Upper lobe of right lung (tissue), 1 donor: ENCODE data around the gene STX2. TPM values are rescaled to one million over a fixed set of nuclear protein-coding genes. Genes with fewer than 3 reads are reported as not detected.
A peak's percentile ranks its signal among the peaks of the same experiment; 100 is the strongest.

Source experiments
- ATAC-seq: fragments of 200-7000 bp; cut with Tn5 transposase; one replicate; pipeline ENCODE4 v1.9.1; 2020; ENCODE audit warnings: mild to moderate bottlenecking, moderate library complexity
- DNase-seq: peaks from one replicate; pipeline ENCODE4 v3.0.0-alpha.2; 2020
- H3K27ac ChIP-seq: fragments of 200-600 bp; one replicate; pipeline ENCODE4 v1.8.0; 2022
- H3K27me3 ChIP-seq: fragments of 200-600 bp; one replicate; pipeline ENCODE4 v1.8.0; 2022; ENCODE audit warnings: mild to moderate bottlenecking
- H3K36me3 ChIP-seq: fragments of 200-600 bp; one replicate; pipeline ENCODE4 v1.8.0; 2022
- H3K4me1 ChIP-seq: fragments of 200-600 bp; one replicate; pipeline ENCODE4 v1.8.0; 2022
- H3K4me3 ChIP-seq: fragments of 200-600 bp; one replicate; pipeline ENCODE4 v1.8.0; 2022; ENCODE audit warnings: mild to moderate bottlenecking
- H3K9me3 ChIP-seq: fragments of 200-600 bp; one replicate; pipeline ENCODE4 v1.8.0; 2022
- CTCF ChIP-seq: fragments of 200-600 bp; IDR thresholded peaks from one replicate; pipeline ENCODE4 v1.8.0; 2022; ENCODE audit warnings: antibody characterized with exemption
- intact Hi-C: fragments of 100-400 bp; cut with DNase I; formaldehyde crosslinking; loops from one replicate; pipeline ENCODE4 v1.11.0; 2022
- total RNA-seq: library from RNA; stranded (reverse); fragmentation: NEBNext Ultra II Directional; extraction: Animal tissue kit (Norgen Biotek cat#: 25700); gene quantifications from one replicate; pipeline ENCODE4 v1.2.1, GENCODE V29; 2021
- donor health status: DM: no; HTN: yes; CAD: no; lungs with severe emphysema.

Gene STX2
- total RNA-seq, 1 donor from 2014 or later = 23.6 TPM

GRCh38 chr12:130775953-130776856 lies 62.8 kb downstream of the STX2 start:
- Histone ChIP-seq H3K4me1 (peaks cover 4% of the 10 kb centered on the region), H3K4me3 (peak overlapping the region; percentile 19), H3K27me3 (peaks cover 7% of the 10 kb centered on the region), H3K27ac (no peak overlapping the region), H3K9me3 (no peaks in the 10 kb centered on the region), H3K36me3 (no peaks in the 10 kb centered on the region)
- no peak for TF ChIP-seq CTCF
- ATAC-seq (peak; percentile 68), DNase-seq (no peak)
- intact Hi-C loops = no loop called here

- Histone ChIP-seq H3K27me3 (peaks cover 7% of the 10 kb centered on the region), H3K4me1 (no peaks in the 10 kb centered on the region), H3K9me3 (no peaks in the 10 kb centered on the region), H3K27ac (no peak overlapping the region), H3K36me3 (no peaks in the 10 kb centered on the region), H3K4me3 (no peak overlapping the region)
- intact Hi-C loops = no loop called here
- TF ChIP-seq CTCF = no peak
- ATAC-seq (no peak), DNase-seq (no peak)
These were observed 68.5 kb downstream of the STX2 start for GRCh38 chr12:130770413-130771028.

- no peak for TF ChIP-seq CTCF
- ATAC-seq (no peak), DNase-seq (no peak)
- H3K9me3 ChIP-seq = no peaks in the 10 kb centered on the region
- H3K4me1 ChIP-seq = no peaks in the 10 kb centered on the region
- no peak overlapping the region for H3K27ac ChIP-seq
- intact Hi-C loops = no loop called here
- H3K4me3 ChIP-seq = no peak overlapping the region
- no peaks in the 10 kb centered on the region for H3K36me3 ChIP-seq
- H3K27me3 ChIP-seq = no peaks in the 10 kb centered on the region
These were observed 70.9 kb downstream of the STX2 start for GRCh38 chr12:130768120-130768519.

GRCh38 chr12:130766470-130766869 lies 72.6 kb downstream of the STX2 start:
- Histone ChIP-seq H3K4me3 (no peak overlapping the region), H3K9me3 (no peaks in the 10 kb centered on the region), H3K4me1 (no peaks in the 10 kb centered on the region), H3K27me3 (peaks cover 10% of the 10 kb centered on the region), H3K36me3 (no peaks in the 10 kb centered on the region), H3K27ac (no peak overlapping the region)
- ATAC-seq = no peak
- DNase-seq = no peak
- intact Hi-C loops = no loop called here
- no peak for TF ChIP-seq CTCF

- Histone ChIP-seq H3K4me1 (no peaks in the 10 kb centered on the region), H3K9me3 (no peaks in the 10 kb centered on the region), H3K27me3 (peaks cover 15% of the 10 kb centered on the region), H3K27ac (no peak overlapping the region), H3K4me3 (no peak overlapping the region), H3K36me3 (no peaks in the 10 kb centered on the region)
- ATAC-seq = no peak
- no peak for TF ChIP-seq CTCF
- intact Hi-C loops = no loop called here
- no peak for DNase-seq
These were observed 73.8 kb downstream of the STX2 start for GRCh38 chr12:130765186-130765659.
